ENCODE measurements around the gene PFKP.

The PFKP gene

GRCh38 chr10:3025026-3025683 is 42.2 kb upstream of the PFKP start:
- Histone ChIP-seq H2AFZ (ENCODE audit: low read depth, low read length, severe bottlenecking) (no peak overlapping the region), H3K36me3 (ENCODE audit: low read length) (no peaks in the 10 kb centered on the region), H3K4me2 (ENCODE audit: low read depth, low read length, poor library complexity, severe bottlenecking) (no peak overlapping the region), H3K27ac (ENCODE audit: low read depth, low read length) (no peak overlapping the region), H3K27me3 (ENCODE audit: low read length) (no peaks in the 10 kb centered on the region), H3F3A (ENCODE audit: insufficient read depth) (no peaks in the 10 kb centered on the region), H3K9ac (ENCODE audit: low read length) (no peak overlapping the region), H4K20me1 (ENCODE audit: low read depth, low read length) (no peaks in the 10 kb centered on the region), H3K9me2 (replicated peaks; ENCODE audit: insufficient read depth, low read length) (no peaks in the 10 kb centered on the region), H3K79me2 (ENCODE audit: insufficient read depth, low read length) (no peaks in the 10 kb centered on the region), H3K4me3 (ENCODE audit: insufficient read depth, low read length, poor library complexity, severe bottlenecking) (no peak overlapping the region), H3K9me3 (ENCODE audit: insufficient read depth, low read length) (no peaks in the 10 kb centered on the region)
- TF ChIP-seq CTCF (IDR thresholded peaks at IDR 0.05; ENCODE audit: insufficient read depth, low read length, poor library complexity, severe bottlenecking) (no peak), EZH2phosphoT487 (conservative IDR thresholded peaks at IDR 0.05; ENCODE audit: low read length) (no peak)

DNA sequence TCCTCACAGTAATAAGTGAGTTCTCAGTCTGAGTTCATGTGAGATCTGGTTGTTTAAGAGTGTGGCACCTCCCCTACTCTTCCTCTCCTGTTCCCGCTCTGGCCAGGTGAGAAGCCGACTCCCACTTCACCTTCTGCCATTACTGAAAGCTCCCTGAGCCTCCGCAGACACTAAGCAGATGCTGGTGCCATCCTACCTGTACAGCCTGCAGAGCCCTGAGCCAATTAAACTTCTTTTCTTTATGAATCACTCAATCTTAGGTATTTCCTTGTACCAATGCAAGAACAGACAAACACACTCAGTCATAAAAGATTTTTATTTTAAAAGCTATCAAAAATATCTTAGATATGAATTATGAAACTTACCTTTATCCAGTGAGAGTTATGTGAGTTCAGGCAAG is 39.5 kb upstream of the PFKP start:
- Histone ChIP-seq H3K79me2 (ENCODE audit: insufficient read depth, low read length) (no peaks in the 10 kb centered on the region), H3K9ac (ENCODE audit: low read length) (no peak overlapping the region), H3K36me3 (ENCODE audit: low read length) (no peaks in the 10 kb centered on the region), H3K4me3 (ENCODE audit: insufficient read depth, low read length, poor library complexity, severe bottlenecking) (no peak overlapping the region), H4K20me1 (ENCODE audit: low read depth, low read length) (no peaks in the 10 kb centered on the region), H3K9me2 (replicated peaks; ENCODE audit: insufficient read depth, low read length) (no peaks in the 10 kb centered on the region), H3K27ac (ENCODE audit: low read depth, low read length) (no peak overlapping the region), H3K27me3 (ENCODE audit: low read length) (no peaks in the 10 kb centered on the region), H3K4me2 (ENCODE audit: low read depth, low read length, poor library complexity, severe bottlenecking) (no peak overlapping the region), H3F3A (ENCODE audit: insufficient read depth) (no peaks in the 10 kb centered on the region), H2AFZ (ENCODE audit: low read depth, low read length, severe bottlenecking) (no peak overlapping the region), H3K9me3 (ENCODE audit: insufficient read depth, low read length) (no peaks in the 10 kb centered on the region)
- TF ChIP-seq EZH2phosphoT487 (conservative IDR thresholded peaks at IDR 0.05; ENCODE audit: low read length) (no peak), CTCF (IDR thresholded peaks at IDR 0.05; ENCODE audit: insufficient read depth, low read length, poor library complexity, severe bottlenecking) (no peak)

GRCh38 chr10:3028441-3028840 is 38.9 kb upstream of the PFKP start:
- no peak overlapping the region for H3K4me2 ChIP-seq (ENCODE audit: low read depth, low read length, poor library complexity, severe bottlenecking)

More at GRCh38 chr10:3028441-3028840, 38.9 kb upstream of the PFKP start:
- Histone ChIP-seq H2AFZ (ENCODE audit: low read depth, low read length, severe bottlenecking) (no peak overlapping the region), H3K27me3 (ENCODE audit: low read length) (no peaks in the 10 kb centered on the region), H3K4me3 (ENCODE audit: insufficient read depth, low read length, poor library complexity, severe bottlenecking) (no peak overlapping the region), H3F3A (ENCODE audit: insufficient read depth) (no peaks in the 10 kb centered on the region), H3K79me2 (ENCODE audit: insufficient read depth, low read length) (no peaks in the 10 kb centered on the region), H3K9ac (ENCODE audit: low read length) (no peak overlapping the region), H4K20me1 (ENCODE audit: low read depth, low read length) (no peaks in the 10 kb centered on the region), H3K27ac (ENCODE audit: low read depth, low read length) (no peak overlapping the region), H3K9me2 (replicated peaks; ENCODE audit: insufficient read depth, low read length) (no peaks in the 10 kb centered on the region), H3K9me3 (ENCODE audit: insufficient read depth, low read length) (no peaks in the 10 kb centered on the region), H3K36me3 (ENCODE audit: low read length) (no peaks in the 10 kb centered on the region)
- TF ChIP-seq CTCF (IDR thresholded peaks at IDR 0.05; ENCODE audit: insufficient read depth, low read length, poor library complexity, severe bottlenecking), result no peak

All from SU-DHL-6 (cell line).